ENCODE measurements around the gene MMUT. TPM values are rescaled to one million over a fixed set of nuclear protein-coding genes. Genes with fewer than 3 reads are reported as not detected.

MMUT gene
- total RNA-seq, 2 donors from 2014 or later = 15.3 to 16.2 TPM

DNA sequence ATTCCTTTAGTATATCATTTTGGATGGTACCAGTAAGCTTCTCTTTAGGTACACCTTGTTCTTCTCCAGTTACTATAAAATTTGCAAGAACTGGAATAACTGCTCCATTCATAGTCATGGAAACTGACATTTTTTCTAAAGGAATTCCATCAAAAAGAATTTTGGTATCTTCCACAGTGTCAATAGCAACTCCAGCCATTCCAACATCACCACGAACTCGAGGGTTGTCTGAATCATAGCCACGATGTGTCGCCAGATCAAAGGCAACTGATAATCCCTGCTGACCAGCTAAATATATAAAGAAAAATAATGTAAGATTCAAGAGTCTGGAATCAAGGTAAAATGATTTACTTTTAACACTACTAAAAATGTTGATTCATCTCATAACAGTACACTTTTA is 5.3 kb downstream of the MMUT start:
- Histone ChIP-seq H3K4me1 (ENCODE audit: control insufficient read depth, insufficient read depth, low read length) (peaks cover 5% of the 10 kb centered on the region), H3K27me3 (ENCODE audit: control insufficient read depth, insufficient read depth, low read length, poor library complexity, severe bottlenecking) (no peaks in the 10 kb centered on the region), H3K4me3 (ENCODE audit: low read length) (no peak overlapping the region), H3K9ac (ENCODE audit: extremely low read depth, low read length, poor library complexity, severe bottlenecking) (no peak overlapping the region), H3K27ac (ENCODE audit: low read depth, low read length) (no peak overlapping the region), H3K9me3 (ENCODE audit: control insufficient read depth, low read length) (no peaks in the 10 kb centered on the region), H3K36me3 (ENCODE audit: control insufficient read depth, insufficient read depth, low read length) (peaks cover 12% of the 10 kb centered on the region)
- Mint-ChIP-seq H3K27ac (no peak overlapping the region), H3K4me1 (peaks cover 11% of the 10 kb centered on the region), H3K4me3 (no peak overlapping the region), H3K36me3 (ENCODE audit: low read depth) (peaks cover 7% of the 10 kb centered on the region), H3K9me3 (no peaks in the 10 kb centered on the region), H3K27me3 (ENCODE audit: insufficient read depth) (no peaks in the 10 kb centered on the region)
- TF ChIP-seq, protein P1, sequence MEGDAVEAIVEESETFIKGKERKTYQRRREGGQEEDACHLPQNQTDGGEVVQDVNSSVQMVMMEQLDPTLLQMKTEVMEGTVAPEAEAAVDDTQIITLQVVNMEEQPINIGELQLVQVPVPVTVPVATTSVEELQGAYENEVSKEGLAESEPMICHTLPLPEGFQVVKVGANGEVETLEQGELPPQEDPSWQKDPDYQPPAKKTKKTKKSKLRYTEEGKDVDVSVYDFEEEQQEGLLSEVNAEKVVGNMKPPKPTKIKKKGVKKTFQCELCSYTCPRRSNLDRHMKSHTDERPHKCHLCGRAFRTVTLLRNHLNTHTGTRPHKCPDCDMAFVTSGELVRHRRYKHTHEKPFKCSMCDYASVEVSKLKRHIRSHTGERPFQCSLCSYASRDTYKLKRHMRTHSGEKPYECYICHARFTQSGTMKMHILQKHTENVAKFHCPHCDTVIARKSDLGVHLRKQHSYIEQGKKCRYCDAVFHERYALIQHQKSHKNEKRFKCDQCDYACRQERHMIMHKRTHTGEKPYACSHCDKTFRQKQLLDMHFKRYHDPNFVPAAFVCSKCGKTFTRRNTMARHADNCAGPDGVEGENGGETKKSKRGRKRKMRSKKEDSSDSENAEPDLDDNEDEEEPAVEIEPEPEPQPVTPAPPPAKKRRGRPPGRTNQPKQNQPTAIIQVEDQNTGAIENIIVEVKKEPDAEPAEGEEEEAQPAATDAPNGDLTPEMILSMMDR (conservative IDR thresholded peaks at IDR 0.05) = no peak
- DNase-seq = no peak
- WGBS, 2 experiments (ENCODE audit: insufficient coverage in 1 of 2, insufficient read length in 1 of 2) = 94% methylated on average over 4 of the region's 4 CpGs; no CpG with 5 or more reads in 1 of the 2 experiments

DNA sequence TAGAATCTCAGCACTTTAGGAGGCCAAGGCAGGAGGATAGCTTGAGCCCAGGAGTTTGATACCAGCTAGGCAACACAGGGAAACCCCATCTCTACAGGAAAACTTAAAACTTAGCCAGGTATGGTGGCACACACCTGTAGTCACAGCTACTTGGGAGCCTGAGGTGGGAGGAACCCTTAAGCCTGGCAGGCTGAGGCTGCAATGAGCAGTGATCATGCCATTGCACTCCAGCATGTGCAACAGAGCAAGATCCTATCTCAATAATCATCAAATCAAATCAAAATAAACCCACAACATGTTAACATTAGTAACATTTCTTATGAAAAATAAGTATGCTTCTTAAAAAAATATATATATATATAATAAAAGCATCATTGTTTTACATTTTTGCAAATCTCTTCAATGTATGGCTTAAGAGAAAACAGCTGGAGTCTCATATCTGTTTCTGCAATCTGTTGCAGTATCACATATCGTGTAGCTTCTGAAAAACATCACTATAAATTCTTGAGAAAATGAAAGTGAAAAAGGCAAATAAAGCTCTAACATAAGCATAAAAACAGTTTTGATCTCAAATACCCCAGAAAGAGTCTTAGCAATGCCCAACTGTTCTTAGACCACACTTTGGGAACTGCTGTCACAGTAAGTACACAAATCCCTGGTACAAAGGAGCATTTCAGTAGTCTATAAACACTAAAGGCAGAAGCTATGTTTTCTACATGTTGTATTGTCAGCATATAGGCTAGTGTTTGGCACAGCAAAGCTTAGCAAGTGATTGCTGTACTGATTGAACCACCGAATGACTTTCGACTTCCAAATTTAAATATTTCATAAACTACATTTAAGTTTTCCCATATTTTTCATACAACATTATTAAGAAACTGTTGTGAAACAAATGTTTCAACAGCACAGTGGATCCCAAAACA is 8.0 kb downstream of the MMUT start:
- no peak overlapping the region for H3K4me3 ChIP-seq (ENCODE audit: low read length)
- H3K4me1 ChIP-seq (ENCODE audit: control insufficient read depth, insufficient read depth, low read length) = peaks cover 5% of the 10 kb centered on the region
- Mint-ChIP-seq H3K4me1 (peaks cover 6% of the 10 kb centered on the region), H3K27me3 (ENCODE audit: insufficient read depth) (no peaks in the 10 kb centered on the region), H3K36me3 (ENCODE audit: low read depth) (peaks cover 14% of the 10 kb centered on the region), H3K9me3 (no peaks in the 10 kb centered on the region), H3K4me3 (no peak overlapping the region), H3K27ac (no peak overlapping the region)
- no peak for DNase-seq
- WGBS, 2 experiments (ENCODE audit: insufficient coverage in 1 of 2, insufficient read length in 1 of 2) = 95% methylated on average over 3 of the region's 3 CpGs; no CpG with 5 or more reads in 1 of the 2 experiments
- no peak overlapping the region for H3K9ac ChIP-seq (ENCODE audit: extremely low read depth, low read length, poor library complexity, severe bottlenecking)
- no peak overlapping the region for H3K27ac ChIP-seq (ENCODE audit: low read depth, low read length)
- H3K27me3 ChIP-seq (ENCODE audit: control insufficient read depth, insufficient read depth, low read length, poor library complexity, severe bottlenecking) = no peaks in the 10 kb centered on the region
- TF ChIP-seq, protein P1 (conservative IDR thresholded peaks at IDR 0.05) = no peak
- no peaks in the 10 kb centered on the region for H3K9me3 ChIP-seq (ENCODE audit: control insufficient read depth, low read length)
- peaks cover 19% of the 10 kb centered on the region for H3K36me3 ChIP-seq (ENCODE audit: control insufficient read depth, insufficient read depth, low read length)

DNA sequence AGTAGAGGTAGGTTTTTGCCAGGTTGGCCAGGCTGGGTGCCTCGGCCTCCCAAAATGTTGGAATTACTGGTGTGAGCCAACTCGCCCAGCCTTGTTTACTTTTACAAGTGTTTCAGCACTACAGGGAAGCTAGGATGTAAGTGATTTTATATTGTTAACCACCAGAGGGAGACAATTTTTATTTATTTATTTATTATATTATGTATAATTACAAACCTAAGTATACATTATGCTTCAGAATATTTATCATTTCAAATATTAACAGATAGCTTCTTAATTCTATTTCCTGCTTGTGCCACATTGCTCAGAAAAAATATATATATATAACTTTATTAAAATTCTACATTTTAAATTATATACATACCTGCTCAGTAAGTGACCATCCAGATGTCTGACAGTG is 9.8 kb downstream of the MMUT start:
- Histone ChIP-seq H3K9ac (ENCODE audit: extremely low read depth, low read length, poor library complexity, severe bottlenecking) (no peak overlapping the region), H3K4me1 (ENCODE audit: control insufficient read depth, insufficient read depth, low read length) (peaks cover 5% of the 10 kb centered on the region), H3K36me3 (ENCODE audit: control insufficient read depth, insufficient read depth, low read length) (peaks cover 24% of the 10 kb centered on the region), H3K27me3 (ENCODE audit: control insufficient read depth, insufficient read depth, low read length, poor library complexity, severe bottlenecking) (no peaks in the 10 kb centered on the region), H3K9me3 (ENCODE audit: control insufficient read depth, low read length) (no peaks in the 10 kb centered on the region), H3K4me3 (ENCODE audit: low read length) (no peak overlapping the region), H3K27ac (ENCODE audit: low read depth, low read length) (no peak overlapping the region)
- Mint-ChIP-seq H3K9me3 (no peaks in the 10 kb centered on the region), H3K4me1 (peaks cover 6% of the 10 kb centered on the region), H3K36me3 (ENCODE audit: low read depth) (peaks cover 15% of the 10 kb centered on the region), H3K27ac (no peak overlapping the region), H3K27me3 (ENCODE audit: insufficient read depth) (no peaks in the 10 kb centered on the region), H3K4me3 (no peak overlapping the region)
- TF ChIP-seq, protein P1 (conservative IDR thresholded peaks at IDR 0.05) = peak; percentile 71
- 86% methylated on average over 2 of the region's 2 CpGs; no CpG with 5 or more reads in 1 of the 2 experiments for WGBS, 2 experiments (ENCODE audit: insufficient coverage in 1 of 2, insufficient read length in 1 of 2)
- no peak for DNase-seq

Measured in endodermal cell (in vitro differentiated cells).